GM12878 (cell line): Measurements from ENCODE around the gene ANAPC15. TPM values are rescaled to one million over a fixed set of nuclear protein-coding genes. Genes with fewer than 3 reads are reported as not detected.

ENCODE experiments used
- BACH1 ChIP-seq: fragments of 450-650 bp; IDR thresholded peaks from 2 replicates; pipeline ENCODE4 v1.6.1; 2017; ENCODE audit warnings: mild to moderate bottlenecking, borderline replicate concordance
- CHD4 ChIP-seq: fragments of 200-600 bp; sonication (generic); IDR thresholded peaks from 2 replicates; pipeline ENCODE4 v1.6.1; 2016; ENCODE audit warnings: mild to moderate bottlenecking
- CREB1 ChIP-seq: IDR thresholded peaks from 2 replicates; pipeline ENCODE4 v1.6.1; 2012; ENCODE audit warnings: low read depth, mild to moderate bottlenecking, inconsistent platforms
- CREM ChIP-seq: IDR thresholded peaks from 2 replicates; pipeline ENCODE4 v1.6.1; 2014; ENCODE audit warnings: antibody characterized with exemption, low read depth
- DPF2 ChIP-seq: fragments of 450-650 bp; IDR thresholded peaks from 2 replicates; pipeline ENCODE4 v1.6.1; 2017; ENCODE audit warnings: mild to moderate bottlenecking
- EGR1 ChIP-seq, 2 experiments: IDR thresholded peaks; 1 replicate in 1 of 2; 2 replicates in 1 of 2; pipeline ENCODE4 v1.6.1; 2011 to 2012; ENCODE audit warnings: low read depth in 2 of 2, low read length in 2 of 2, borderline replicate concordance in 1 of 2, mild to moderate bottlenecking in 1 of 2, moderate library complexity in 1 of 2
- ELK1 ChIP-seq: IDR thresholded peaks from 2 replicates; pipeline ENCODE4 v1.6.1; 2012; ENCODE audit warnings: low read depth, low read length, improper control_type of control experiment
- HDGF ChIP-seq: fragments of 450-650 bp; IDR thresholded peaks from 2 replicates; pipeline ENCODE4 v1.6.1; 2016; ENCODE audit warnings: antibody characterized with exemption
- IRF5 ChIP-seq: fragments of 450-650 bp; IDR thresholded peaks from 2 replicates; pipeline ENCODE4 v1.6.1; 2017; ENCODE audit warnings: borderline replicate concordance
- MLLT1 ChIP-seq: fragments of 450-650 bp; IDR thresholded peaks from 2 replicates; pipeline ENCODE4 v1.6.1; 2016; ENCODE audit warnings: mild to moderate bottlenecking
- NBN ChIP-seq: fragments of 450-650 bp; IDR thresholded peaks from 2 replicates; pipeline ENCODE4 v1.6.1; 2016
- NFYB ChIP-seq: IDR thresholded peaks from 2 replicates; pipeline ENCODE4 v1.6.1; 2011; ENCODE audit warnings: low read depth, mild to moderate bottlenecking, low read length, improper control_type of control experiment, moderate library complexity; ENCODE audit not compliant: insufficient read depth
- PBX3 ChIP-seq: IDR thresholded peaks from 2 replicates; pipeline ENCODE4 v1.6.1; 2011; ENCODE audit warnings: mild to moderate bottlenecking, low read depth, low read length, moderate library complexity; ENCODE audit not compliant: insufficient replicate concordance
- RAD51 ChIP-seq: fragments of 450-650 bp; IDR thresholded peaks from 2 replicates; pipeline ENCODE4 v1.6.1; 2016; ENCODE audit warnings: moderate library complexity, mild to moderate bottlenecking, inconsistent platforms
- STAT3 ChIP-seq: IDR thresholded peaks from 2 replicates; pipeline ENCODE4 v1.6.1; 2011; ENCODE audit warnings: low read depth, low read length, improper control_type of control experiment
- ZNF274 ChIP-seq: IDR thresholded peaks from one replicate; pipeline ENCODE4 v1.8.0; 2011; ENCODE audit not compliant: insufficient read length, insufficient read depth
- ZNF622 ChIP-seq: fragments of 450-650 bp; IDR thresholded peaks from 2 replicates; pipeline ENCODE4 v1.6.1; 2017; ENCODE audit warnings: mild to moderate bottlenecking, inconsistent platforms
- polyA plus RNA-seq, 11 experiments: library from polyadenylated mRNA; depleted of rRNA in 4 of 11; unstranded in 6 of 11; stranded (reverse) in 5 of 11; fragments of >200 nt; fragmentation: Nextera tagmentation in 4 of 11; fragmentation: Illumina TruSeq in 1 of 11; extraction: Ambion mirVana in 4 of 11; extraction: Trizol in 1 of 11; gene quantifications; 1 replicate in 1 of 11; 2 replicates in 10 of 11; pipeline versions ENCODE4 v1.2.1 to v1.2.3, GENCODE V29; 2011 to 2016; ENCODE audit warnings: inconsistent platforms in 2 of 11, missing spikeins in 2 of 11, low read depth in 1 of 11
- total RNA-seq, 4 experiments: library from RNA; depleted of rRNA in 3 of 4; stranded (reverse); fragments of >200 nt in 3 of 4; fragmentation: Illumina TruSeq in 1 of 4; extraction: Trizol in 1 of 4; gene quantifications; 2 replicates each; pipeline versions ENCODE4 v1.2.1 to v1.2.3, GENCODE V29; 2013 to 2021
- TF ChIP-seq, protein P1 (sequence below): fragments of 450-650 bp; IDR thresholded peaks from 2 replicates; pipeline ENCODE4 v1.6.1; 2017; ENCODE audit warnings: low read depth, mild to moderate bottlenecking, moderate library complexity
- TF ChIP-seq, protein P2 (sequence below): fragments of 450-650 bp; IDR thresholded peaks from 2 replicates; pipeline ENCODE4 v1.6.1; 2018; ENCODE audit warnings: mild to moderate bottlenecking, low read depth, moderate library complexity; ENCODE audit not compliant: partially characterized antibody

Gene ANAPC15
- total and polyA plus RNA-seq, 10 of the 15 experiments (the other 5 are each of a cell fraction or from before 2014, with no cell fraction given): 83.4 to 372 (median 103) TPM

GRCh38 chr11:72102946-72103753 is 9.3 kb downstream of the ANAPC15 start, which contains the start of gene LAMTOR1 (continued):
- TF ChIP-seq, protein P1, sequence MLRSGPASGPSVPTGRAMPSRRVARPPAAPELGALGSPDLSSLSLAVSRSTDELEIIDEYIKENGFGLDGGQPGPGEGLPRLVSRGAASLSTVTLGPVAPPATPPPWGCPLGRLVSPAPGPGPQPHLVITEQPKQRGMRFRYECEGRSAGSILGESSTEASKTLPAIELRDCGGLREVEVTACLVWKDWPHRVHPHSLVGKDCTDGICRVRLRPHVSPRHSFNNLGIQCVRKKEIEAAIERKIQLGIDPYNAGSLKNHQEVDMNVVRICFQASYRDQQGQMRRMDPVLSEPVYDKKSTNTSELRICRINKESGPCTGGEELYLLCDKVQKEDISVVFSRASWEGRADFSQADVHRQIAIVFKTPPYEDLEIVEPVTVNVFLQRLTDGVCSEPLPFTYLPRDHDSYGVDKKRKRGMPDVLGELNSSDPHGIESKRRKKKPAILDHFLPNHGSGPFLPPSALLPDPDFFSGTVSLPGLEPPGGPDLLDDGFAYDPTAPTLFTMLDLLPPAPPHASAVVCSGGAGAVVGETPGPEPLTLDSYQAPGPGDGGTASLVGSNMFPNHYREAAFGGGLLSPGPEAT: peak; percentile 60
- TF ChIP-seq EGR1 (IDR thresholded peaks at IDR 0.05; ENCODE audit: borderline replicate concordance in 1 of 2, low read depth in 2 of 2, low read length in 2 of 2): peak in 1 of 2 experiments; percentile 68; a peak in 1 of 3 replicates
- TF ChIP-seq ELK1: peak; percentile 66; the same call in 1 of the 2 replicates
- TF ChIP-seq HDGF: no peak
- TF ChIP-seq STAT3: no peak
- TF ChIP-seq ZNF622: no peak
- TF ChIP-seq IRF5: no peak
- peak; percentile 45; the same call in 1 of the 2 replicates for TF ChIP-seq DPF2
- no peak for TF ChIP-seq MLLT1
- peak; percentile 99 for TF ChIP-seq RAD51
- TF ChIP-seq CREM: no peak
- TF ChIP-seq CREB1: peak; percentile 61; the same call in 1 of the 2 replicates
- TF ChIP-seq ZNF274: no peak
- peak; percentile 62; the same call in 1 of the 2 replicates for TF ChIP-seq NFYB
- peak; percentile 80 for TF ChIP-seq BACH1
- TF ChIP-seq NBN: no peak
- TF ChIP-seq PBX3: no peak
- TF ChIP-seq CHD4: no peak
- TF ChIP-seq, protein P2, sequence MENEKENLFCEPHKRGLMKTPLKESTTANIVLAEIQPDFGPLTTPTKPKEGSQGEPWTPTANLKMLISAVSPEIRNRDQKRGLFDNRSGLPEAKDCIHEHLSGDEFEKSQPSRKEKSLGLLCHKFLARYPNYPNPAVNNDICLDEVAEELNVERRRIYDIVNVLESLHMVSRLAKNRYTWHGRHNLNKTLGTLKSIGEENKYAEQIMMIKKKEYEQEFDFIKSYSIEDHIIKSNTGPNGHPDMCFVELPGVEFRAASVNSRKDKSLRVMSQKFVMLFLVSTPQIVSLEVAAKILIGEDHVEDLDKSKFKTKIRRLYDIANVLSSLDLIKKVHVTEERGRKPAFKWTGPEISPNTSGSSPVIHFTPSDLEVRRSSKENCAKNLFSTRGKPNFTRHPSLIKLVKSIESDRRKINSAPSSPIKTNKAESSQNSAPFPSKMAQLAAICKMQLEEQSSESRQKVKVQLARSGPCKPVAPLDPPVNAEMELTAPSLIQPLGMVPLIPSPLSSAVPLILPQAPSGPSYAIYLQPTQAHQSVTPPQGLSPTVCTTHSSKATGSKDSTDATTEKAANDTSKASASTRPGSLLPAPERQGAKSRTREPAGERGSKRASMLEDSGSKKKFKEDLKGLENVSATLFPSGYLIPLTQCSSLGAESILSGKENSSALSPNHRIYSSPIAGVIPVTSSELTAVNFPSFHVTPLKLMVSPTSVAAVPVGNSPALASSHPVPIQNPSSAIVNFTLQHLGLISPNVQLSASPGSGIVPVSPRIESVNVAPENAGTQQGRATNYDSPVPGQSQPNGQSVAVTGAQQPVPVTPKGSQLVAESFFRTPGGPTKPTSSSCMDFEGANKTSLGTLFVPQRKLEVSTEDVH: peak; percentile 42
